NCI-H510A (cell line): ENCODE measurements around the gene PHPT1.
A peak's percentile ranks its signal among the peaks of the same experiment; 100 is the strongest.
"Not testable (repeated sequence)": the region's sequence is repeated elsewhere in the genome, so short reads cannot be mapped to it uniquely, and the experiment has no call there.

Source experiments
- DNase-seq: peaks from one replicate; lab custom pipeline; 2025; lab: John Stamatoyannopoulos, UW

PHPT1 gene

DNA sequence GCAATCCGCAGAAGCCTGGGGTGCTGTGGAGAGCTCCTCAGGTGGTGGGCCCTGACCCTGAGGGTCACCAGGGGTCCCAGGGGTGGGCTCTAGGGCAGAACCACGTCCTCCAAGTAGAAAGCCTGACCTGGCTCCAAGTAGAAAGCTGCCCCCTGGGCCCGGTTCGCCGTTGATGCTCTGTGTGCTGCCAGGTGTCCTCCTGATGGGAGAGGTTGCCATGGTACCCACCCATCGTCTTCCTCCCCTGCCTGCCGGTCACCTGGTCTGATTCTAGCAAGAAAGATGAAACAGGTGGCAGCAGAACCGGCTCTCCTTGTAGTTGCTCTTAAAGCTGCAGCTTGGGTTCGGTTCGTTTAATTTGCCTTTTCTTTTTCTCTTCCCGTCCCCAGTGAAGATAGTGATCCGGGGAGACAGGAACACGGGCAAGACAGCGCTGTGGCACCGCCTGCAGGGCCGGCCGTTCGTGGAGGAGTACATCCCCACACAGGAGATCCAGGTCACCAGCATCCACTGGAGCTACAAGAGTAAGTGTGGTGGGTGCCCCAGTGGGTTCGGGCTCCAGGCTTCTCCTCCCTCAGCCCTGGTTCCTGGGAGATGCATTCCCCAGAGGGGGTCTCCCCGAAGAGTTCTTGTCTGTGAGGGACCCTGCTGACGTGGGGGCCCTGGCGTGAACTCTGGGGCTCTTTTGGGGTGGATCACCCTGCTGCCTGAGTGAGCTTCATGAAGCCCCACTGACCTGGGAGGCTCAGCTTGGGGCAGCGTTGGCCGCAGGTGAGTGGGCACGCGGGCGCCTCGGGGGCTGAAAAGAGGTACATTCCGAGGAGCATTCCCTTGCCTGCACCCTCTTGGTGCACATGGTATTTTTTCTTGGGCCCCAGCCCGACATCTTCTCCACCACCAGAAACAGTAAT lies 25.8 kb upstream of the PHPT1 start:
- peak; percentile 76 for DNase-seq

DNA sequence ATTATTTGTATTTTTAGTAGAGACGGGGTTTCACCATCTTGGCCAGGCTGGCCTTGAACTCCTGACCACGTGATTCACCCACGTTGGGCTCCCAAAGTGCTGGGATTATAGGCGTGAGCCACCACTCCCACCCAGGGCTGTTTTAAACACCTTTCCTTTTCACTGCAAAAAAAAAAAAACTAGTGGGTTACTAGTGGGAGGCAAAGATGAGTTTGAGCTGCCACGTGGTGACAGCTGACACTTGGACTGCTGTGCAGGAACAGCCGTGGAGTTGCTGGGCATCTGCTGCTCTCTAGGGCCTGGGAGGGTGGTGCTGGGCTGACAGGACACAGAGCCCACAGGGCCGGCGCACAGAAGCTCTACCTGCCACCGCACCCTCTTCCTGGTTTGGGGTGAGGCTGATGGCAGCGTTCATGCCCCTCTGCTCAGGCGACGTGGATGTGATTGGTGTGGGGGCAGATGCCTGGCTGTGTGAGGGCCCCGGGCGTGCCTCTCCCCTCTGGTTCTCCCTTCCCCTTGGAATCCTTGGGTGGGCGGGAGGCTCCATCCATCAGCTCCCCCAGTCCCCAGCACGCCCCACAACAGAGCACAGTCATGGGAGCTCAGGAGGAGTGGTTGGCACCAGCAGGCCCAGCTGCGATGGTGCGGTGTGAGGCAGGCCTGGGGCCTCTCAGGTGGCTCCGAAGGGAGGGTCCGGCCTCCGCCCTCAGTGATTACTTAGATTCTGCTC lies 24.5 kb upstream of the PHPT1 start:
- no peak for DNase-seq

DNA sequence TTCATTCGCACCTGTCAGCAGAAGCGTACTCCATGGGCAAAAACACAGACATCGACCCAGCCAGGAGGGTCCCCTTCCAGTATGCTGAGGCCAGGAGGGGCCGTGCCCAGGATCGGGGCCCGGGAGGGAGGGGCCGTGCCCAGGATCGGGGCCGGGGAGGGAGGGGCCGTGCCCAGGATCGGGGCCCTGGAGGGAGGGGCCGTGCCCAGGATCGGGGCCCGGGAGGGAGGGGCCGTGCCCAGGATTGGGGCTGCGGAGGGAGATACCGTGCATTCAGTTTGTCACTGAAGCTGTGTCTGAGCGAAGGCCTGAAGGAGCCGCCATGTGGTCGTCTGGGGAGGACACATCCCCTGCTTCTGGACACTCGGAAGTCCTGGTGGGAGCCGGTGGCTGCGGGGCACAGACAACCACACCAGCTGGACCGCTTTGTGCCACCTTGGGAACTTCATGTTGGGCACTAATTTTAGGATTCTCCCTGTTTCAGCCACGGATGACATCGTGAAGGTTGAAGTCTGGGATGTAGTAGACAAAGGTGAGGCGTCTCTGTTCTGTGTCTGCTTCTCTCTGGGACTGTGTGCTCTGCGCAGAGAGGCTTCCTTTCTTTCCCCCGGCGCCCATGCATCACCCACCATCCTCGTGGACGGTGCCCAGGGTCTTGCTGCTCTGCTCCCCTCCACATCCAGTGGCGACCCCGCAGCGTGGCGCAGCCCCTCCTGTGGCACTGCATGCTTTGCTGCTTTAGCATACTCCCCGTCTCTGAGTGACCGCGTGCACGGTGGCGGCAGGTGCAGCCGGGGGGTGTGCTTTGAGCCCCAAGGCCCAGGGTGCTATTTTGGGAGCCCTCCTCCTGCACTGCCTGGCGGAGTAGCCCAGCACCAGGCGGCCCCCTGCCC lies 23.7 kb upstream of the PHPT1 start:
- DNase-seq: no peak

DNA sequence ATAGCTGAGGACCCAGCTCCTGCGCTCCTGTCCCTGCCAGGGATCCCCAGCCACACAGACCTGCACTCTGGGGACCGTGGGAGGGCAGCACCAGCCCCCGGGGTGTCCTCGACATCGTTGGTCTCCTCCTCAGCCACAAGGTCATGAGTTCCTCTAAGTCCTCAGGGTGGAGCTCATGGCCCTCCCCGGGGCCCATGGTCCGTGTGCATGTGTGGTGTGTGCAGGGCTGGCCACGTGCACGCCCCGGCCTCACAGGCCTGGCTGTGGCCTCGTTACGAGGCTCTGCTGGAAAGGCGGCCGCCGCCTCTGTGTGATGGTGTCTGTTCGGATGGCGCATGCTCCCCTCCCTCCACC lies 23.0 kb upstream of the PHPT1 start:
- no peak for DNase-seq

DNA sequence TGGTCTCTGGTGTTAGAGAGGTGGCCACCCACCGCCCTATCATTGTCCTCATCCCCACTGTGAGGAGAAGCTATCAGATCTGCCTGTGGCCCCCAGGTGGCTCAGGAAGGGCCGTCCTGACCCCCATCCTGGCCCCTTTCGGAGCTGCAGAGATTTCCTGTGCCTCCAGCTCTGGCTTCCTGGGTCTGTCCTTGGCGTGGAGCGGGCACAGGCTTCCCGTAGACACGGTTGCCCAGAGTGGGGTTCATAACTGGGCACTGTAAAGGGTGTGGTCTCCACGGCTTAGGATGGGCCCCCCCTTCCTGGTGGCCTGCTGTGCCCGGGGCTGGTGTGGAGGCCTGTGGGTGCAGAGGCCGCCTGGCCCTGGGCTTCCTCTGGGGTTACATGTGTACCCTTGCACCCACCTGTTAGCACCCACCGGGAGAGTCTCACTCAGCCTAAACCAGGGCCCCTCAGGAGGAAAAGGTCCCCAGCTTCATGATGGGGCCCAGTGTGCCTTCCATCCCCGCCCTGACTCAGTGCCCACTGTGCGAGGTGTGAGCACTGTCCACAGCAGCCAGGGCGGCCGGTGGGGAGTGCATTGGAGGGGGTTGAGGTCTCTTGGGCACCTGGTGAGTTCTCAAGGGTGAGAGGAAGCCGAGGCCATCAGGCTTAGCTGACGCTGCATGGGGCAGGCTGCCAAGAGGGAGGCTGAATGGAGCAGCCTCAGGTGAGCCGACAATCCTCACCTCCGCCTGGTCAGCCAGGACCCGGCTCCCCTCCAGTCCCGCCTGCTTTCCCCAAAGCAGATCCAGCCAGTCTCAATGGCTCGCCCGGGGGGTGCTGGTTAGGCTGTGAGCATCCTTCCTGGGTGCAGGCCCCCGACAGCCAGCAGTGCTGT lies 22.3 kb upstream of the PHPT1 start:
- no peak for DNase-seq

DNA sequence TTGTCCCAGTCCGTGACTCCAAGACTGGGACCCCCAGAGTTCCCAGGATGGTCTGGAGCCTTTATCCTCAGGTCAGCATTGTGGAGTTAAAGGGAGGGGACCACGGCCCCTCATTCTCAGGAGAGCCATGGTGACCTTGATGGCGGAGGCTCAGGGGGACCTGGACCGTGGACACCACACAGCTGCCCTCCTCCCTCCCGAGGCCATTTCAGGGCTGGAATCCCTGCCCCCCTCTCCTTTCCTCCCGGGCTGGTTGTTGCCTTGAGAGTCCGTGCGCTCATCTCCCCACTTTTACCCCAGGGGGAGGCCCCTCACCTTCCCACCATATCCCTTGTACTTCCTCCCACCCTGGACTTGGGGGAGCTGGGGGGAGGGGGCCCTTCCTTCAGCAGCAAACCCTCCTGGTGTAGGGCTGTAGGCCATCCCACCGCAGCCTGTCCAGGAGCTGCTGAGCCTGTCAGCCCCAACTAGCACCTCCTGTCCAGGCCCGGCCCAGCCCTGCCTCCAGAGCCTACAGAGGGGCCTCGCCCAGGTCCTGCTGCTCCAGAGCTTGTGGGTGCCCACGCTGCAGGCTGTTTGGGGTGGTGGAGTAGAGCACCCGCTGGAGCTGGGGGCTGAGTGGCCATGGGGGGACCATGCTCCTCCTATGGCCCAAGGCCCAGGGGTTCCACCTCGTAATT lies 21.3 kb upstream of the PHPT1 start:
- DNase-seq: no peak

DNA sequence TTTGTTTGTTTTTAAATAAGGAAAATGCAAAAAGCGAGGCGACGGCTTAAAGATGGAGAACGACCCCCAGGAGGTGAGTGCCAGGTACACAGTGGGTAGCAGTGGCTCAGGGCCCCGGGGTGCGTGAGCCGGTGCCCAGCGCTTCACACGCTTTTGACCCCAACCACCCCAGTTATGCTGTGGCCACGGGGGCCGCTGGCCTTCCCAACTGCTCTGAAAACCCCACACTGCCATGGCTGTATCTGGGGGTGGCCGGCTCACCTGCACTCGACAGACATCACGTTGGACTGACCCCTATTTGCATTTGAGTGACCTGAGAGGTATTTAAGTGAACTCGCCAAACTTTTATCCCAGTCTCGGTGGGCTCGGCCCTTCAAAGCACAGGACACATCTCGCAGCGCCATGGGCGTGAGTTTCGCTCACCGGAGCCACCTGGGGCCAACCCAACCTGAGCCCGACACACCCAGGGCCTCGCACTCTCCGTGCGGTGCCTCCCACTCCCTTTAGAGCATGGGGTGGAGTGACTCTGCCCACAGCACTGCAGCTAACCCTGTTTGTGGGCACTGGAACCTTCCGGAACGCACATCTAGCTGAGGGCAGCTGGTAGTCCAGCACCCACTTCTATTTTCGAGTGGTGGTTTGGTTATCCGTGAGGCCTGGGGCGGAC lies 20.6 kb upstream of the PHPT1 start:
- no peak for DNase-seq

DNA sequence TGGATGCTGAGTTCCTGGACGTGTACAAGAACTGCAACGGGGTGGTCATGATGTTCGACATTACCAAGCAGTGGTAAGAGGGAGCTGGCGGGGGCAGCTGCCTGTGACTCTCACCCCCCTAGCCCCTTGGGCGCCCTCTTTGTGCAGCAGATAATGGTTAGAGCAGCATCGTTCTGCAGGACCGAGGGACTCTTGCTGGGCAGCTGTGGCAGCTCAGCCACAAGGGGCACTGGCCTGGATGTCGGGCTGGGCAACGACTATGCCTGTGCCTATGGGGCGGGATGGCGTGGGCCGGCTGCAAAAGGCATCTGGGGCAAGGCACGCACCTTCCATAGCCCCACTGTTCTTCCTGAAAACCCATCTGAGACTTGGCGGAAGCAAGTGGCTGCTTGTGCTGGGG lies 19.8 kb upstream of the PHPT1 start:
- no peak for DNase-seq

DNA sequence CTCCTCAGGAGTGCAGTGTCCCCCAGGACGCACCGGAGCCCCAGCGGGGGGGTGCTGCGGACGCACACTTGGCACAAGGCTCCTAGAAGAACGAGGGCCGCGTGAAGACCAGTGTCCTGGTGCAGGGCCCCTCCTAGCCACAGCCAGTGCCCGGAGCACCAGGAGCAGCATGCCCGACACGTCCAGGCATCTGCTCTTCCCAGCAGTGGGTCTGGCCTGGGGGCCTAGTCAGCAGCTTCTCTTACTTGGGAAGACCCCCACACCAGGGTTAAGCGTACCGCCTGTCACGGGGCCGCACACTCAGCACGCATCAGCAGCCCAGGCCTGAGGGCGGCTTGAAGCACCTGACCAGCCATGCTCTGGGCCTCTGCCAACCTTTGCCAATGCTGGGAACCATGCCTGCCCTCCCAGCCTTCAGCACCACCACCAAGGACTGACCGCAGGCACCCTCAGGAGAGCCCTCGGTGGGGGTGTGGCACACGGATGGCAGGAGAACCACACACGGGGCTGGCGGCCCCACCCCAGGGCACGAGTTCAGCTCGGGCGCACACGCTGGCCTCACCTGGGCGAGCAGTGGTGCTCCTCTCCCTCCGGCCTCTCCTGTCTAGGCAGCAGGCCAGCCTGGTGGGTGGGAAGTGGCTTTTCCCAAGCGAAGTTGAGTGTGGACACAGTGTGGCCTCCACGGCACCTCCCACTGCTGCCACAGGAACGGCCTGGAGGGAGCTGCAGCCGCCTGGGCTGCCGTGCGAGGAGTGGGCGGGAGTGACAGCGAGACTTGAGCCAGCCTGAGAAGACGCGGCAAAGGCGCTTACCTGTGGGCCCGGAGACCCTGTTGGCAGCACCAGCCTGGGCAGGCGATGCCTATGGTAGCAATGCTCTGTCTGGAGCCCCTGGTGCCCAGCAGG lies 19.0 kb upstream of the PHPT1 start:
- no peak for DNase-seq

DNA sequence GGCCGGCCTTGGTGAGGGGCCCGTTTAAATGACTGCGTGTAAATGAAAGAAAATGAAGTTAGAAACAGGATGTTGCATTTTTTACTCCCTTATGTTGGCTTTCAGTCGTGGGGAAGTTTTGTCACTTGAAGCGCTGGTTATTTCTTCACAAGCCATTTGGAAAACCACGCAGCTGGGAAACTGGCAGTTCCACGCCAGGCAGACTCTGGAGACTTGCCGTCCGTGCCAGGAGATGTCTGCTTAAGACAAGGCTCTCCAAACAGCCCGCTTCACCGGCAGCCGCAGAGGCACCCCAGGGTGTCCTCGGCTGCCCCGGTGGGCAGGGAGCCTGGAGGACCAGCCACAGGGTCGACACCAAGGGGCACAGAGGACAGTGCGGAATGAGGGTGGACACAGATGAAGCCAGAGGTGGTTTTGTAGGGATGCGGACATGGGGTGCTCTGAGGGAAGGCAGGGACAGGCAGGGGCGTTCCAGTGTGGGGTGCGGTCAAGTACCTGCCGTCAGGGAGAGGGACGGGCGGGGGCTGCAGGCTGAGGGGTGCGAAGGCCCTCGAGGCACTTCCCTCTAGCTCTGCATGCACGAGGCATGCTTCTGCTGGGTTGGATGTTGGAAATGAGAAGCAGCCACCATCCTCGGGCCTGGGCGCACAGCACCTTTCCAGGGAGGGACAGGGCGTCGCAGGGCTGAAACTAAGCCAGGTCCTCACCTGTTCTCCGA lies 18.0 kb upstream of the PHPT1 start:
- no peak for DNase-seq

DNA sequence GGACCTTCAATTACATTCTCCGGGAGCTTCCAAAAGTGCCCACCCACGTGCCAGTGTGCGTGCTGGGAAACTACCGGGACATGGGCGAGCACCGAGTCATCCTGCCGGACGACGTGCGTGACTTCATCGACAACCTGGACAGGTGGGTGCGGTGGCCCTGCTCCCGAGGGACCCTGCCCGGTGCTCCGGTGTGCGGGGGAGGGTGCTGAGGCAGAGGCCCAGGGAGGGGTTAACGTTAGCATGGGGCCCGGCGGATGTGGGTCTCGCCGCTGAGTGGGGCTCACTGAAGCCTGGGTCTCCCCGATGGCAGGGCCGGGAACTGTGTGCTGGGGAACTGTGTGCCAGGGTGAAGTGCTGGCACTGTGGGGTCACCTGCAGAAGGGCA lies 17.5 kb upstream of the PHPT1 start:
- DNase-seq: no peak

DNA sequence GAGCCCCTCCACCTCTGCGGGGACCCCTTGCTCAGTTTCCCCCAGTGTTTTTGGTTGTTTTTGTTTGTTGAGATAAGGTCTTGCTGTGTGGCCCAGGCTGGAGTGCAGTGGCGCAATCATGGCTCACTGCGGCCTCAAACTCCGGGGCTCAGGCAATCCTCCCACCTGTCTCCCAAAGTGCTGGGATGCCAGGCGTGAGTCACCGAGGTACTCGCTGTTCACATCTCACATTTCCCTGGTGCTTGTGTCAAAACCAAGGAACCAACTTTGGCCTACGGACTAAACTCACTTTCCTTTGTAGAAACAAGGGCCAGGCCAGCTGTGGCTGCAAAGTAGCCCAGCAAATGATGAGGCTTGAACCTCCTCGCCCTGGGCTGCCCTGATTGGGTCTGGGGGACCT lies 16.6 kb upstream of the PHPT1 start:
- DNase-seq: no peak

DNA sequence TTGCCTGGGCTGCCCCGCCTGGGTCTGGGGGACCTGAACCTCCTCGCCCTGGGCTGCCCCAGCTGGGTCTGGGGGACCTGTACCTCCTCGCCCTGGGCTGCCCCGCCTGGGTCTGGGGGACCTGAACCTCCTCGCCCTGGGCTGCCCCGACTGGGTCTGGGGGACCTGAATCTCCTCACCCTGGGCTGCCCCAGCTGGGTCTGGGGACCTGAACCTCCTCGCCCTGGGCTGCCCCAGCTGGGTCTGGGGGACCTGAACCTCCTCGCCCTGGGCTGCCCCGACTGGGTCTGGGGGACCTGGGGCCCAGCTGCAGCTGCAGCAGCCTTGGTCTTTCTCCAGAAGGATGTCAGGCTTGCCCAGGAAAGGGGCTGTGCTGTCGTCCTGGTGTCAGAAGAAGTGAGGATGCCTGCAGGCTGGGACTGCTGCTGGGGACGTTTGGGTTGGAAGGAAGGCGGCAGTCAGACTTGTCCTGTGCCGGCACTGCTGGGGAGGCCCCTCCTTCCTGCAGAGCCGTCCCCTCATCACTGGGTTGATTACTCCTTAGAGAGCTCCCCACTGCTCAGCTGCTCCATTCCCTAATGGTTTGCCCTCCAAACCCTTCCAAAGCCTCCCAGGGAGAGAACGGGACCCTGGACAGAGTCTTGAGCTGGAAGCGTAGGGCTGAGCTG lies 15.7 kb upstream of the PHPT1 start:
- not testable (repeated sequence) for DNase-seq

DNA sequence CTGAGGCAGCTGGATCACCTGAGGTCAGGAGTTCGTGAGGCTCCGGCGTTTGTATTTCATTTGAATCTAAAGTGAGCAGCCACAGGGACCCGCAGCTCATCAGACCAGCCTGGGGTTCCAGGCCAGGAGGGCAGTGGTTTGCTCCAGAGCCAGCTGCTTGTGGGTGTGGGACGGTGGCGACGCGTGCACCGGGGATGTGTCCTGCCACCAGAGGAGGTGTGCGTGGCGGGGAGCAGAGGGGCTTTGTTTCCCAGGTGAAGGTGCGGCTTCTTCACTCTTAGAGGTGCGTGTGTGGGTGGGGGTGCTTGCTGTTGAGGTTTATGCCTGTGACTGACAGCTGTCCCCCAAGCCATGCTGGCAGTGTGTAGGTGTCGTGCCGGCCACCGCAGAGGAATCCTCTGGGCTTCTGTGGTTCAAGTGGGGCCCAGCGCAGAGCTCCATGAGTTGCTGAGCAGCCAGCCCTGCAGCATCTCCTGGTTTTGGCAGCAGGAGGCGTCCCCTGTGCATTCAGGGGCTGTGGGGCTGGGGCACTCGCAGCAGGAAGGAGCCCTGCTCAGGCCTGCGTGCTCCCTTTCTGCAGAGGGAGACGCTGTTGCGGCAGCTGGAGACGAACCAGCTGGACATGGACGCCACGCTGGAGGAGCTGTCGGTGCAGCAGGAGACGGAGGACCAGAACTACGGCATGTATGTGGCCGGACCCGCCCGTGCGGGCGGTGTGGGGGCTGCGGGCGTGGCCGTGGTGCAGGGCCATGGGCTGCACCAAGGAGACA lies 13.9 kb upstream of the PHPT1 start:
- DNase-seq: no peak

DNA sequence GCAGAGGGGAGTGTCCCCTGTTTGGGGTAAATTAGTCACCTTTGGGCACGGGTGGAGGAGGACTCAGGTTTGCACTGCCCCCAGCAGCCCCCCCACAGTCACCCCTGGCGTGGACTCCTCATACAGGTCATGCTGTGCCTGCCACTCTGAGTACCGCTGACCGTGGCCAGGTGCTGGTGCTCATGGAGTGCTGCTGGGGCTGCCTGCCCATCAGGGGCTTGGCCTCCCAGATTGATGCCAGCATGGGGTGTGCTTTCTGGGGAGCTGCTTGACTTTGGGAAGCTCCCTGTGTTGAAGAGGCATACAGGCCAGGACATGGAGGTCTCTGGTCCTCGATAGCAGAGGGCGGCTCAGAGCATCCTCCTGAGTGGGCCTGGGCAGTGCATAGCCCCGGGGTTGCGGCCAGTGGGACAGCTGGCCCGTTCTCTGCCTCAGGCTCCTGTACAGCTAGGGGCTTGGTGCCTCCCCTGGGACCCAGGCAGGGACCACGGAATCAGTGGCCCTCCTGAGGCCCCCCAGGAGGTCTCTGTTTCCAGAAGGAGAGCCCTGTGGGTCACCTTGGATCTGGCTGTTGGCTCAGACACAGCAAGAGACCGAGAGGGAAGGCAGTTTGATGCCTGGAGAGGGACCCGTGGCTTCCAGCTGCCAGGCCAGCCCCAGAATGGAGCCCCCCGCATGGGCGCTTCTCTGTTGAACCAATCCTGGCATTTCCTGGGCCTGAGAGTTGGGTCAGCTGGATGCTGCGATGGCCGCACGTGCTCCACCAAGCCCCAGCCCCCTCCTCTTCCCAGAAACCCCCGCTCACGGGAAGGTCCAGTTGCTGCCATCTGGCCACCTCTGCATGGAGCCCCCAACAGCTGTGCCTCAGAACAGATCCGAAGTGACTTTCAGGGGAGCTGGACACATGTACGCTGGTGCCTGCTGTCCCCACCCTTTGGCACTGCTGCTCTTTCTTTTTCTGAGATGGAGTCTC lies 13.0 kb upstream of the PHPT1 start:
- no peak for DNase-seq
